Activated naive CD4-positive, alpha-beta T cell treated with Interleukin-2 at 50 U/mL for 16 hours (primary cell): ENCODE measurements around the gene IGFN1.

Experiments used
- DNase-seq: peaks from one replicate; pipeline ENCODE4 v3.0.0-alpha.2; 2020

IGFN1 gene

DNA sequence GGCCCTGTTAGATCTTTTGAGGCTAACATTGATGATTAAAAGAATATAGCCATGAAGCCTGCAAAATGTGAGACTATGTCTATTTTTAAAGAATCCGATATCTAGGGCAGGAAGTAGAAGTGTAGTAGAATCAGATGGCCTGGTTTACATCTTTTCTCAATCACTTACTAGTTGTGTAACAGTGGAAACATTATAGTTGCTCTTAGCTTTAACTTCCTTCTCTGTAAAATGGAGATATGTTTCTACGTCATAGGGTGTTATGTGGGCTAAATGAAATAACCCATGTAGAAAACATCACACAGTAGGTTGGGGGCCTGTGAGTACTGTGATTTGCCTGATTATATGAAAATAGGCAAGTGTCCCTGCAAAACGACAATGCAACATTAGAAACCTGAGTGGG is 4.4 kb upstream of the IGFN1 start:
- no peak for DNase-seq

GRCh38 chr1:201189085-201189484 is 1.5 kb upstream of the IGFN1 start:
- DNase-seq: no peak

DNA sequence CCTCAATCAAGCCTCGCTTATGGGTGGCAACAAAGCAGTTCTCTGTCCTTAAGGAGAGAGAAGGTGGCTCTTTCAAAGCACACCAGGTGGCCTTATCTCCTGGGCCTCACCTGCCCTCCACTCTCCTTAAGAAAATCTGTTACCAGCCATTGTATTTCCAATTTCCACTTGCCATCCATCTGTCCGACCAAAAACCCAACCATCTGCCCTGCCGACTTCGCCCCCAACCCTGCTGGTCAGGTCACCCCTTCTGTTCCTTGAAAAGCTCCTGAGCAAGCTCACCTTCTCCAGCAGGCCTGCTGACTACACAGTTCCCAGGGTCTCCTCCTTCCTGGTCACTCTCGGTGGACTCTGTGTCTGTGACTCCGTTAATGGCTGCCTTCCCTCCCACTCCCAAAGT is 619 bp upstream of the IGFN1 start:
- no peak for DNase-seq

GRCh38 chr1:201191653-201192260 is 1.1 kb downstream of the IGFN1 start:
- DNase-seq: peak; percentile 29

DNA sequence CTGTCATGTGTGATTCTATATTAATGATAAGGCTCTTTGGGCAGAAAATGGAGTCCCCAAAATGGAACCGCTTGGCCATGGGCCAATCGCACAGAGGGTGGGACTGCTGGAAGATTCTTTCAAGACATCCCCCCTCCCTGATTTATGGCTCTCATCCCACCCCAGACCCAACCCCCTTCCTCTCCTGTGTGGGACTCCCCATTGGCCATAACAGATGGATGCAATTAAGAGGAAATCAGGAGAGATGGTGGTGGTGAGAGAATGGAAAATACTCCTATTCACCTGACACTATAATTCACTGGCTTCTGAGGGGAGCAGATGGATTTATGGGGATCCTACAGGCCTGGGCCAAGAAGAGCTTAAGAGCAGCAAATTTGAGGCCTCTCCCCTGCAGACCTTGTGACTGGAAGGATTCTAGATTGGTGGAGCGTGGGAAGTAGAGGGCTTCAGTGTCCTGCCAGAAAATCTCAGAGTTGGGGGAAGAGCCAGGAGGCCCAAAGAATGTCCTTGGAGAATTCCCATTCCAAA is 1.7 kb downstream of the IGFN1 start:
- DNase-seq: no peak

DNA sequence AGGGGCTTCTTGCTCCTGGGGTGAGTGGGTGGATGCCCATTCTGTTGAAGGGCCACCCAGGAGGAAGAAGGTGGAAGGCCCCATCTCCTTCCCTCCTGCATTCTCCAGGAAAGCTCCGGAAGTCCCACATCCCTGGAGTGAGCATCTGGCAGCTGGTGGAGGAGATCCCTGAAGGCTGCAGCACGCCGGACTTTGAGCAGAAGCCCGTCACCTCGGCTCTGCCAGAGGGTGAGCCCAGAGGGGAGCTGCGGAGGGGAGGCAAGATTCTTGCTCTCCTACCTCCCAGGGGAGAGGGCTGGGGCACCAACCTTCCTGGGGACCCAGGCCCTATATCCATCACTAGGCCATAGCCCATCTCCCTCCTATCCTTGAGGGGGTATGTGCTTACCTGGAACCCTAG is 3.4 kb downstream of the IGFN1 start:
- no peak for DNase-seq

DNA sequence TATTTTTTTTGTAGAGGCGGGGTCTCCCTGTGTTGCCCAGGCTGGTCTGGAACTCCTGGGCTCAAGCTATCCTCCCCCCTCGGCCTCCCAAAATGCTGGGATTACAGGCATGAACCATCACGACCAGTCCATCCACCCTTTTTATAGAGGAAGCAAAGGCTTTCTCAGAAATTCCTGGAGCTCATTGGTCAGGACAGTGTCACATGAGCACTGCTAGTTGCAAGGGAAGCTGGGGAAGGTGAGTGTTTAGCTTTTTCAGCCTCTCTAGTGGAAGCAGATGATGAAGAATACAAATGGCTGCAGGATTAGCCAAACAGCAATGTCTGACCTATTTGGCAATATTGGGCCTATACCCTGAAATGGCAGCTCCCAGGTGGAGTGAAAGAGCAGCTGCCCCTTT is 8.0 kb downstream of the IGFN1 start:
- DNase-seq: no peak

GRCh38 chr1:201205036-201205435 is 14.4 kb downstream of the IGFN1 start:
- DNase-seq: no peak

- no peak for DNase-seq
Measured at GRCh38 chr1:201206176-201206575, 15.6 kb downstream of the IGFN1 start.

GRCh38 chr1:201207046-201207445 is 16.4 kb downstream of the IGFN1 start:
- no peak for DNase-seq

GRCh38 chr1:201208236-201208635 is 17.6 kb downstream of the IGFN1 start:
- DNase-seq: no peak

GRCh38 chr1:201212056-201212455 is 21.4 kb downstream of the IGFN1 start:
- no peak for DNase-seq

DNA sequence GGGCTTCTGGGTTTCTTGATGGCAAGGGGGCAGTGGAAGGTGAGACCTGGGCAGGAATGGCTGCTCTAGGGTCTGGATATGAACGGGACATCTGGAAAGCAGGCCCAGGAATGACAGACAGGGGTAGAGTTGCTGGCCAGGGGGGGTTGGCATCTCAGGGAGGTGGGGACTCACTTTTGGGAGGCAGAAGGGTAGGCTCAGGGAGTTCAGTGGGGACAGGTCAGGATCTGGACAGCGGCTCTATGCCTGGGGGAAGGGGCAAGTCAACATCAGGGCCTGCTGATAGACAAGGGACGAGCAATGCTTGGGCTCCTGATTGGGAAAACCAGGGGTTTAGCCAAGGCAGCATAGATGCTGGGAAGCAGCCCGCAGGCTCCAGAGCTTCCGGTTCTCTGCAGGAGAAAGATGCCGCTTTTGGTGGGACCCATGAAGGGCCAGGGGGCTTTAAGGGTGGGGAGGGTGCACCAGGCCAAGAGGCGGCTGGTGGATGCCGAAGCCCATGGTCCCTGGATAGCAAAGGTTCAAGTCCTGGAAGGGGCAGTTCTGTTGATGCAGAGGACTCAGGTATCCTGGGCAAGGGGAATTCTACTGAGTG is 21.9 kb downstream of the IGFN1 start:
- DNase-seq: no peak

DNA sequence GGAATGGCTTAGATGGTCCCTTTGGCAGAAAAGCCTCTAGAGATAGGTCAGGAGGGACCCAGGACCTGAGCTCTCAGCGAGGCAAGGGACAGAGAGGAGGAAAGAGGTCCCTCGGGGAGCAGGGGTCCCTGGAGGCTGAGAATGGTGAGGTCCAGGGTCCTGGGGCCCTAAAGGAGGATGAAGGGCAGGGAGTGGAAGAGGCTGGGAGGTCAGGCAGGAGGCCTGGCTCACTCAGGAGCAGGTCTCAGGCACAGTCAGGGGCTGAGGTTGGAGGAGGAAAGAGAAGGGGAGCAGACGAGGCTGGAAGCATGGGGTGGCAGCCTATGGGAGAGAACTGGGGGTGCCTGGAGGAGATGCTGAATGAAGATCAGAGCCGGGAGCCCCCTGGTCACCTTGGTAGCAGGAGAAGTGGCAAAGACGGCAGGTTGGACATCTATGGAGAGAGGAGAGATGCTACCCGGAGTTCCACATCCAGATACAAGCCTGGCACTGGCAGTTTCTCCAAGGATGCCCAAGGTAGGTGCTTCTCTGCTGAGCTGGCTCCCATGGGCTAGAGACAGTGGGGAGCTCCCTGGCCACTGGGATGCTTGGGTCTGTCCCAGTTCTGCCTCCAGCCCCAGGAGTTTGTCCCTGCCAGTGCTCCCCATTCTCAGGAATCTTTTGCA is 22.6 kb downstream of the IGFN1 start:
- no peak for DNase-seq

GRCh38 chr1:201213926-201214325 is 23.3 kb downstream of the IGFN1 start:
- no peak for DNase-seq

GRCh38 chr1:201214461-201214860 is 23.8 kb downstream of the IGFN1 start:
- no peak for DNase-seq

- no peak for DNase-seq
Measured at GRCh38 chr1:201214886-201215285, 24.3 kb downstream of the IGFN1 start.

DNA sequence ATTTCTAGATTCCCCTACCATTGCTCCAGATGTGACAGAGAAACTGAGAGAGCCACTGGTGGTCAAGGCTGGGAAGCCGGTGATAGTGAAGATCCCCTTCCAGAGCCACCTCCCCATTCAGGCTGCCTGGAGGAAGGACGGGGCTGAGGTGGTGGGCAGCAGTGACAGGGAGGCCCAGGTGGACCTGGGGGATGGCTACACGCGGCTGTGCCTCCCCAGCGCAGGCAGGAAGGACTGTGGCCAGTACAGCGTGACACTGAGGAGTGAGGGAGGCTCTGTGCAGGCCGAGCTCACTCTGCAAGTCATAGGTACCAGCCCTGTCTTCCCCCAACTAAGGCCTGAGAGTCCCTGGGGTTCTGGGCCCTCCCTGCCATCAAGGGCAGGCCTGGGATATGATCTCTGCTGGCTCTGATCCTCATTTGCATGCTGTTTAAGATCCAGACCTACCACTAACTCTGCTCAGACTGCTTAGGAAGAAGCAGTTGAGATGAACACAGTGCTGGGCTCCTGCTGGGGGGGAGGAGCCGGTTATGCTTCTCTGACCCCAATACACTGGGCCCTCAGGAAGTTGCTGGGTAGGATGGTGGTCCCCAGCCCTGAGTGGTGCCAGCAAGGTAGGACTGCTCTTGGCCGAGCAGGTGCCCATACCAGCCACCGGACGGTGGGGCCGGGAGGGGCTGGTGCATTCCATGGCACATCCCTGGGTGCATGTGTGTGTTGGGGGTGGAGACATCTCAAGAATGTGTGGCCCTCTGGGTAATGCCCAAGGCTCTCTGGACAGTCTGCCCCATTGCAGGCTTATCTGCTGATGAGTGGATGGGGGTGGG is 25.1 kb downstream of the IGFN1 start:
- no peak for DNase-seq

GRCh38 chr1:201216395-201217085 is 25.9 kb downstream of the IGFN1 start:
- no peak for DNase-seq

- no peak for DNase-seq
Measured at GRCh38 chr1:201217146-201217545, 26.5 kb downstream of the IGFN1 start.

DNA sequence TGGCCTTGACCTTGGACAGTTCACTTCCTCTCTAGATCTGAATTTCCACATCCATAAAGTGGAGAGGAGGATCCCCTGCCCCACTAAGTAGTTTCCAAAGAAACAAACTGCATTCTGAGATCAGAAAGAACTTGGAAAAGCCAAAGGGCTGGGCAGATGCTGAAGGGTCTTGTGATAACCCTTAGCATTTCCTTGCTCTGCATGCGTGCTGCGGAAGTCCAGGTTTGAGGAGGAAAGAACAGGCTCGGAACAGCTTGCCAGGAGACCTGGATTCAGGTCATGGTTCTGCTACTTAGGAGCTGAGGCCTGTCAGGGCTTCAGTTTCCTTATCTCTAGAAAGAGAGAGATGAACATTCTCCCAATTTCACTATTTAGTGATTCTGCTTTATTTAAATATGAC is 27.2 kb downstream of the IGFN1 start:
- no peak for DNase-seq

GRCh38 chr1:201218409-201218808 is 27.8 kb downstream of the IGFN1 start:
- DNase-seq: no peak
